H9 (cell line): ENCODE results near the gene USP20. TPM values are rescaled to one million over a fixed set of nuclear protein-coding genes. Genes with fewer than 3 reads are reported as not detected.

Experiments
- DNase-seq: peaks from one replicate; pipeline ENCODE4 v3.0.0-alpha.2; 2017
- H2AFZ ChIP-seq: one replicate; pipeline ENCODE4 v1.6.1; 2013; ENCODE audit warnings: mild to moderate bottlenecking, low read length, control low read depth, moderate library complexity
- H2AK5ac ChIP-seq: 2 replicates; pipeline ENCODE4 v1.6.1; 2013; ENCODE audit warnings: low read length, control low read depth, mixed read lengths; ENCODE audit not compliant: insufficient read length
- H2BK120ac ChIP-seq: one replicate; pipeline ENCODE4 v1.6.1; 2013; ENCODE audit warnings: low read depth, mild to moderate bottlenecking, low read length, control low read depth, inconsistent platforms; ENCODE audit not compliant: poor library complexity, severe bottlenecking
- H2BK12ac ChIP-seq: 2 replicates; pipeline ENCODE4 v1.6.1; 2013; ENCODE audit warnings: low read length, control low read depth, mixed read lengths, low read depth; ENCODE audit not compliant: insufficient read length
- H2BK15ac ChIP-seq: 2 replicates; pipeline ENCODE4 v1.6.1; 2013; ENCODE audit warnings: low read depth, low read length, control low read depth
- H2BK20ac ChIP-seq: one replicate; pipeline ENCODE4 v1.6.1; 2013; ENCODE audit warnings: low read depth, mild to moderate bottlenecking, low read length, control low read depth, inconsistent platforms; ENCODE audit not compliant: poor library complexity, severe bottlenecking
- H2BK5ac ChIP-seq: 2 replicates; pipeline ENCODE4 v1.6.1; 2013; ENCODE audit warnings: low read length, control low read depth, mixed read lengths; ENCODE audit not compliant: insufficient read length
- H3K14ac ChIP-seq: 2 replicates; pipeline ENCODE4 v1.6.1; 2013; ENCODE audit warnings: low read length, control low read depth; ENCODE audit not compliant: insufficient read depth
- H3K18ac ChIP-seq: 2 replicates; pipeline ENCODE4 v1.6.1; 2013; ENCODE audit warnings: low read depth, mild to moderate bottlenecking, mixed read lengths, low read length, control low read depth; ENCODE audit not compliant: insufficient read length
- H3K23ac ChIP-seq: 2 replicates; pipeline ENCODE4 v1.6.1; 2013; ENCODE audit warnings: low read length, control low read depth, mixed read lengths, low read depth; ENCODE audit not compliant: insufficient read length
- H3K23me2 ChIP-seq: 2 replicates; pipeline ENCODE4 v1.6.1; 2013; ENCODE audit warnings: low read depth, mild to moderate bottlenecking, mixed read lengths, low read length, control low read depth; ENCODE audit not compliant: insufficient read length, poor library complexity, severe bottlenecking
- H3K27ac ChIP-seq: 2 replicates; pipeline ENCODE4 v1.5.1; 2013; ENCODE audit warnings: low read length, control low read depth, mixed read lengths, low read depth; ENCODE audit not compliant: insufficient read length
- H3K27me3 ChIP-seq: 2 replicates; pipeline ENCODE4 v1.6.1; 2013; ENCODE audit warnings: low read length, control low read depth, inconsistent platforms; ENCODE audit not compliant: insufficient read depth
- H3K4ac ChIP-seq: 2 replicates; pipeline ENCODE4 v1.6.1; 2013; ENCODE audit warnings: low read depth, mild to moderate bottlenecking, control low read depth, inconsistent platforms, low read length, moderate library complexity
- H3K4me1 ChIP-seq: 2 replicates; pipeline ENCODE4 v1.6.1; 2013; ENCODE audit warnings: low read length, control low read depth, inconsistent platforms; ENCODE audit not compliant: insufficient read depth
- H3K4me2 ChIP-seq: 2 replicates; pipeline ENCODE4 v1.6.1; 2013; ENCODE audit warnings: low read length, control low read depth, mixed read lengths; ENCODE audit not compliant: insufficient read length, insufficient read depth
- H3K56ac ChIP-seq: 2 replicates; pipeline ENCODE4 v1.6.1; 2013; ENCODE audit warnings: low read depth, mild to moderate bottlenecking, mixed read lengths, low read length, control low read depth; ENCODE audit not compliant: insufficient read length
- H3K79me1 ChIP-seq: 2 replicates; pipeline ENCODE4 v1.6.1; 2013; ENCODE audit warnings: low read depth, mild to moderate bottlenecking, moderate library complexity, low read length, control low read depth, inconsistent platforms; ENCODE audit not compliant: insufficient read depth, poor library complexity, severe bottlenecking
- H3K79me2 ChIP-seq: 2 replicates; pipeline ENCODE4 v1.6.1; 2013; ENCODE audit warnings: low read length, control low read depth, inconsistent platforms; ENCODE audit not compliant: insufficient read depth
- H3K9ac ChIP-seq: 2 replicates; pipeline ENCODE4 v1.6.1; 2013; ENCODE audit warnings: low read length, control low read depth, mixed read lengths; ENCODE audit not compliant: insufficient read length; ENCODE audit errors: extremely low read depth
- H3K9me3 ChIP-seq: one replicate; pipeline ENCODE4 v1.6.1; 2013; ENCODE audit warnings: low read depth, low read length, inconsistent platforms; ENCODE audit not compliant: control insufficient read depth
- H3T11ph ChIP-seq: one replicate; pipeline ENCODE4 v1.6.1; 2013; ENCODE audit warnings: mild to moderate bottlenecking, low read length, control low read depth, inconsistent platforms
- H4K20me1 ChIP-seq: one replicate; pipeline ENCODE4 v1.6.1; 2013; ENCODE audit not compliant: control insufficient read depth, insufficient read length, insufficient read depth
- H4K5ac ChIP-seq: 2 replicates; pipeline ENCODE4 v1.6.1; 2013; ENCODE audit warnings: low read depth, mild to moderate bottlenecking, mixed read lengths, low read length, control low read depth; ENCODE audit not compliant: insufficient read length
- H4K8ac ChIP-seq: replicated peaks from 2 replicates; pipeline ENCODE4 v1.6.1; 2013; ENCODE audit warnings: low read length, control low read depth, mixed read lengths, low read depth; ENCODE audit not compliant: insufficient read length
- H4K91ac ChIP-seq: 2 replicates; pipeline ENCODE4 v1.6.1; 2013; ENCODE audit warnings: low read depth, mild to moderate bottlenecking, moderate library complexity, mixed read lengths, low read length, control low read depth; ENCODE audit not compliant: insufficient read length
- H3K27ac Mint-ChIP-seq, 3 experiments: 2 replicates in 2 of 3; 3 replicates in 1 of 3; pipeline ENCODE4 v1.8.0; 2020 to 2021; ENCODE audit warnings: mixed read lengths in 3 of 3, mild to moderate bottlenecking in 1 of 3, moderate library complexity in 1 of 3
- H3K27me3 Mint-ChIP-seq: 2 replicates; pipeline ENCODE4 v1.8.0; 2021; ENCODE audit warnings: low read depth, mild to moderate bottlenecking, moderate library complexity, mixed read lengths
- H3K36me3 Mint-ChIP-seq, 3 experiments: 2 replicates in 2 of 3; 3 replicates in 1 of 3; pipeline ENCODE4 v1.8.0; 2020 to 2021; ENCODE audit warnings: low read depth in 3 of 3, mixed read lengths in 3 of 3; ENCODE audit not compliant: insufficient read depth in 1 of 3
- H3K4me1 Mint-ChIP-seq, 2 experiments: 2 replicates each; pipeline ENCODE4 v1.8.0; 2020; ENCODE audit warnings: mixed read lengths in 2 of 2
- H3K4me3 Mint-ChIP-seq, 2 experiments: 2 replicates in 1 of 2; 3 replicates in 1 of 2; pipeline ENCODE4 v1.8.0; 2020 to 2021; ENCODE audit warnings: mild to moderate bottlenecking in 2 of 2, mixed read lengths in 2 of 2, moderate library complexity in 1 of 2
- H3K9me3 Mint-ChIP-seq, 2 experiments: 2 replicates in 1 of 2; 3 replicates in 1 of 2; pipeline ENCODE4 v1.8.0; 2020; ENCODE audit warnings: mild to moderate bottlenecking in 2 of 2, mixed read lengths in 2 of 2, moderate library complexity in 1 of 2
- WGBS: extraction: QIAGEN DNeasy Blood & Tissue Kit; methylation state at CpG from one replicate; pipeline ENCODE4 v1.1.7; 2013; ENCODE audit warnings: missing lambda C conversion rate, low lambda C conversion rate, mixed read lengths; ENCODE audit not compliant: insufficient read length; ENCODE audit errors: extremely low coverage; 5-methylcytosine and 5-hydroxymethylcytosine counted together
- total RNA-seq: library from RNA; stranded (reverse); gene quantifications from 2 replicates; pipeline ENCODE4 v1.2.1, GENCODE V29; 2021
- TF ChIP-seq, protein P1 (sequence below): fragments of 200-600 bp; sonication (generic); conservative IDR thresholded peaks from 3 replicates; pipeline ENCODE4 v1.8.0; 2021; ENCODE audit warnings: antibody characterized with exemption, mild to moderate bottlenecking

Gene USP20
- total RNA-seq, 1 experiment from 2014 or later = 20.9 TPM

GRCh38 chr9:129886226-129887174, 51.2 kb downstream of the USP20 start:
- peaks cover 47 to 56% of the 10 kb centered on the region in 2 experiments for H3K4me1 Mint-ChIP-seq
- Histone ChIP-seq H4K91ac (no peak overlapping the region), H2AK5ac (no peak overlapping the region), H3T11ph (no peak overlapping the region), H2BK15ac (no peak overlapping the region), H2BK5ac (no peak overlapping the region), H3K27ac (no peak overlapping the region), H3K9ac (no peak overlapping the region), H3K79me1 (no peaks in the 10 kb centered on the region), H3K9me3 (no peaks in the 10 kb centered on the region), H4K20me1 (no peaks in the 10 kb centered on the region), H3K4ac (no peak overlapping the region), H3K56ac (no peak overlapping the region), H2BK120ac (no peak overlapping the region), H3K23me2 (no peaks in the 10 kb centered on the region), H2BK12ac (no peak overlapping the region), H2BK20ac (no peak overlapping the region), H3K4me1 (peaks cover 6% of the 10 kb centered on the region; the same call in 1 of the 2 replicates), H3K23ac (no peak overlapping the region), H3K4me2 (no peak overlapping the region), H3K14ac (no peak overlapping the region), H3K27me3 (no peaks in the 10 kb centered on the region), H3K79me2 (no peaks in the 10 kb centered on the region), H3K18ac (no peak overlapping the region), H4K5ac (no peak overlapping the region), H4K8ac (no peak overlapping the region), H2AFZ (no peak overlapping the region)
- H3K27me3 Mint-ChIP-seq = no peaks in the 10 kb centered on the region
- DNase-seq = peak; percentile 35
- H3K36me3 Mint-ChIP-seq = peaks cover 0 to 4% (median 4%) of the 10 kb centered on the region in 3 experiments; a peak in 4 of 7 replicates
- no peak overlapping the region for H3K27ac Mint-ChIP-seq
- no CpG with 5 or more reads among the region's 20 CpGs for WGBS
- H3K4me3 Mint-ChIP-seq = no peak overlapping the region; a peak in 1 of 5 replicates
- no peaks in the 10 kb centered on the region for H3K9me3 Mint-ChIP-seq
- TF ChIP-seq, protein P1, sequence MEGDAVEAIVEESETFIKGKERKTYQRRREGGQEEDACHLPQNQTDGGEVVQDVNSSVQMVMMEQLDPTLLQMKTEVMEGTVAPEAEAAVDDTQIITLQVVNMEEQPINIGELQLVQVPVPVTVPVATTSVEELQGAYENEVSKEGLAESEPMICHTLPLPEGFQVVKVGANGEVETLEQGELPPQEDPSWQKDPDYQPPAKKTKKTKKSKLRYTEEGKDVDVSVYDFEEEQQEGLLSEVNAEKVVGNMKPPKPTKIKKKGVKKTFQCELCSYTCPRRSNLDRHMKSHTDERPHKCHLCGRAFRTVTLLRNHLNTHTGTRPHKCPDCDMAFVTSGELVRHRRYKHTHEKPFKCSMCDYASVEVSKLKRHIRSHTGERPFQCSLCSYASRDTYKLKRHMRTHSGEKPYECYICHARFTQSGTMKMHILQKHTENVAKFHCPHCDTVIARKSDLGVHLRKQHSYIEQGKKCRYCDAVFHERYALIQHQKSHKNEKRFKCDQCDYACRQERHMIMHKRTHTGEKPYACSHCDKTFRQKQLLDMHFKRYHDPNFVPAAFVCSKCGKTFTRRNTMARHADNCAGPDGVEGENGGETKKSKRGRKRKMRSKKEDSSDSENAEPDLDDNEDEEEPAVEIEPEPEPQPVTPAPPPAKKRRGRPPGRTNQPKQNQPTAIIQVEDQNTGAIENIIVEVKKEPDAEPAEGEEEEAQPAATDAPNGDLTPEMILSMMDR = no peak
